Gastrocnemius medialis (tissue), 4 donors: Measurements from ENCODE around the gene EVA1B.

Experiments
- POLR2A ChIP-seq, 2 donors: fragments of 450-650 bp; IDR thresholded peaks; one replicate each; pipeline ENCODE4 v1.6.1; 2017; ENCODE audit warnings: antibody characterized with exemption in 2 of 2, mild to moderate bottlenecking in 2 of 2, moderate library complexity in 2 of 2
- TF ChIP-seq, protein P1 (sequence below), 5 experiments: fragments of 450-650 bp in 3 of 5; fragments of 200-600 bp in 2 of 5; sonication (generic) in 2 of 5; IDR thresholded peaks in 4 of 5; conservative IDR thresholded peaks in 1 of 5; 1 replicate in 4 of 5; 2 replicates in 1 of 5; pipeline ENCODE4 v1.5.1; 2016 to 2019; ENCODE audit warnings: antibody characterized with exemption in 5 of 5, mild to moderate bottlenecking in 3 of 5, moderate library complexity in 3 of 5

DNA sequence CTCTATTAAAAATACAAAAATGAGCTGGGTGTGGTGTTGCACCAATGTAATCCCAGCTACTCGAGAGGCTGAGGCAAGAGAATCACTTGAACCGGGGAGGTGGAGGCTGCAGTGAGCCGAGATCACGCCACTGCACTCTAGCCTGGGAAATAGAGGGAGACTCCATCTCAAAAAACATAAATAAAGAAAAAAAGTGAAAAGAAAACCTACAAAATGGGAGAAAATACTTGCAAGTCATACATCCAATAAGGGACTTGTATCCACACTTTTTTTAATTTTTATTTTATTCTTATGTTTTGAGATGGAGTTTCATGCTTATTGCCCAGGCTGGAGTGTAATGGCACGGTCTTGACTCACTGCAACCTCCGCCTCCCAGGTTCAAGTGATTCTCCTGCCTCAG, 46.8 kb downstream of the EVA1B start:
- TF ChIP-seq, protein P1, sequence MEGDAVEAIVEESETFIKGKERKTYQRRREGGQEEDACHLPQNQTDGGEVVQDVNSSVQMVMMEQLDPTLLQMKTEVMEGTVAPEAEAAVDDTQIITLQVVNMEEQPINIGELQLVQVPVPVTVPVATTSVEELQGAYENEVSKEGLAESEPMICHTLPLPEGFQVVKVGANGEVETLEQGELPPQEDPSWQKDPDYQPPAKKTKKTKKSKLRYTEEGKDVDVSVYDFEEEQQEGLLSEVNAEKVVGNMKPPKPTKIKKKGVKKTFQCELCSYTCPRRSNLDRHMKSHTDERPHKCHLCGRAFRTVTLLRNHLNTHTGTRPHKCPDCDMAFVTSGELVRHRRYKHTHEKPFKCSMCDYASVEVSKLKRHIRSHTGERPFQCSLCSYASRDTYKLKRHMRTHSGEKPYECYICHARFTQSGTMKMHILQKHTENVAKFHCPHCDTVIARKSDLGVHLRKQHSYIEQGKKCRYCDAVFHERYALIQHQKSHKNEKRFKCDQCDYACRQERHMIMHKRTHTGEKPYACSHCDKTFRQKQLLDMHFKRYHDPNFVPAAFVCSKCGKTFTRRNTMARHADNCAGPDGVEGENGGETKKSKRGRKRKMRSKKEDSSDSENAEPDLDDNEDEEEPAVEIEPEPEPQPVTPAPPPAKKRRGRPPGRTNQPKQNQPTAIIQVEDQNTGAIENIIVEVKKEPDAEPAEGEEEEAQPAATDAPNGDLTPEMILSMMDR (IDR thresholded peaks at IDR 0.05 in 4 of 5, conservative IDR thresholded peaks at IDR 0.05 in 1 of 5), result no peak
- TF ChIP-seq POLR2A (IDR thresholded peaks at IDR 0.05), result no peak
